SU-DHL-6 (cell line): ENCODE results near the gene TANC1.
"Not testable (repeated sequence)": the region's sequence is repeated elsewhere in the genome, so short reads cannot be mapped to it uniquely, and the experiment has no call there.

ENCODE experiments used
- H2AFZ ChIP-seq: fragments of 200-600 bp; sonication (generic); 2 replicates; pipeline ENCODE4 v1.6.1; 2014; ENCODE audit warnings: low read depth, mild to moderate bottlenecking, moderate library complexity, mixed read lengths, antibody characterized with exemption, low read length; ENCODE audit not compliant: severe bottlenecking
- H3F3A ChIP-seq: fragments of 200-600 bp; shearing (Covaris generic); 2 replicates; pipeline ENCODE4 v1.6.0; 2016; ENCODE audit warnings: antibody characterized with exemption, mild to moderate bottlenecking; ENCODE audit not compliant: insufficient read depth
- H3K27ac ChIP-seq: fragments of 200-600 bp; sonication (generic); 2 replicates; pipeline ENCODE4 v1.5.1; 2016; ENCODE audit warnings: low read depth, mild to moderate bottlenecking, low read length, moderate library complexity, mixed read lengths
- H3K27me3 ChIP-seq: fragments of 200-600 bp; sonication (generic), shearing (Covaris generic); 2 replicates; pipeline ENCODE4 v1.6.0; 2014; ENCODE audit warnings: mild to moderate bottlenecking, low read length
- H3K36me3 ChIP-seq: fragments of 200-600 bp; sonication (generic); 2 replicates; pipeline ENCODE4 v1.6.1; 2014; ENCODE audit warnings: mild to moderate bottlenecking, low read length, mixed read lengths
- H3K4me2 ChIP-seq: fragments of 300-600, 200-600 bp; shearing (Covaris generic), sonication (generic); 2 replicates; pipeline ENCODE4 v1.6.0; 2014; ENCODE audit warnings: low read length, low read depth, mild to moderate bottlenecking; ENCODE audit not compliant: poor library complexity, severe bottlenecking
- H3K4me3 ChIP-seq: fragments of 200-600 bp; sonication (generic); 2 replicates; pipeline ENCODE4 v1.5.1; 2014; ENCODE audit warnings: antibody characterized with exemption, low read length, mild to moderate bottlenecking, mixed read lengths; ENCODE audit not compliant: insufficient read depth, poor library complexity, severe bottlenecking
- H3K79me2 ChIP-seq: fragments of 200-600 bp; sonication (generic); 2 replicates; pipeline ENCODE4 v1.6.1; 2014; ENCODE audit warnings: mild to moderate bottlenecking, low read length, moderate library complexity; ENCODE audit not compliant: insufficient read depth
- H3K9ac ChIP-seq: fragments of 200-600 bp; sonication (generic); 2 replicates; pipeline ENCODE4 v1.7.0; 2014; ENCODE audit warnings: mild to moderate bottlenecking, low read length
- H3K9me2 ChIP-seq: fragments of 200-600 bp; sonication (generic); replicated peaks from 2 replicates; pipeline ENCODE4 v1.6.1; 2014; ENCODE audit warnings: low read length; ENCODE audit not compliant: insufficient read depth
- H3K9me3 ChIP-seq: fragments of 200-600 bp; sonication (generic); 2 replicates; pipeline ENCODE4 v1.6.1; 2014; ENCODE audit warnings: low read length, mixed read lengths; ENCODE audit not compliant: insufficient read depth
- H4K20me1 ChIP-seq: fragments of 200-600 bp; sonication (generic); 2 replicates; pipeline ENCODE4 v1.6.1; 2014; ENCODE audit warnings: low read depth, mild to moderate bottlenecking, antibody characterized with exemption, low read length, moderate library complexity, mixed read lengths
- CTCF ChIP-seq: fragments of 200-600 bp; sonication (generic); IDR thresholded peaks from one replicate; pipeline ENCODE4 v1.5.1; 2017; ENCODE audit warnings: antibody characterized with exemption, mild to moderate bottlenecking, low read length, moderate library complexity; ENCODE audit not compliant: insufficient read depth, poor library complexity, severe bottlenecking
- EZH2phosphoT487 ChIP-seq: fragments of 200-600 bp; sonication (generic), shearing (Covaris generic); conservative IDR thresholded peaks from 2 replicates; pipeline ENCODE4 v1.6.1; 2018; ENCODE audit warnings: mild to moderate bottlenecking, antibody characterized with exemption, low read length, moderate library complexity, mixed read lengths

Gene TANC1

DNA sequence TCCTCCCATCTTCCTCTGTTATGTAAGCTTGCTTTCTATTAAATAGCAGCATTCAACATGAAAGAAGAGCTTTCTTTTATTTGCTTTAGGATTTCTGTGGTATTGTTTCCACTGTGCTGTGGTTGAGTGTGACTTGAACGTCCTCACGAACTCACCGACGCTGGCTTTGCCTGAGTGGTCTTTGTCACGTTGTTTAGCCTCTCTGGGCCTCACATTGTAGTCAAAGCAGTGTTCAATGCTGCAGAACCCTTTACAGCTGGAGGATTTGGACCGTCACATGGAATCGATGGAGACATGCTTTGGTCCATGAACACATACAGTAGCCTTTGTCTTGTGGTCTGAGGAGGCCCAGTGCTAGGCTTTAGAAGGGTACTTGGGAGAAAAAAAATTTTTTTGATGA lies 66.3 kb downstream of the TANC1 start:
- no peaks in the 10 kb centered on the region for H3K9me3 ChIP-seq
- no peak for TF ChIP-seq CTCF
- no peak for TF ChIP-seq EZH2phosphoT487

GRCh38 chr2:159035790-159036411 lies 67.5 kb downstream of the TANC1 start:
- no peak overlapping the region for H3K9ac ChIP-seq
- no peaks in the 10 kb centered on the region for H3K9me2 ChIP-seq
- no peak overlapping the region for H2AFZ ChIP-seq
- H3K4me3 ChIP-seq = no peak overlapping the region
- H3K27me3 ChIP-seq = no peaks in the 10 kb centered on the region
- no peaks in the 10 kb centered on the region for H4K20me1 ChIP-seq
- H3K4me2 ChIP-seq = no peak overlapping the region
- H3K36me3 ChIP-seq = no peaks in the 10 kb centered on the region
- no peaks in the 10 kb centered on the region for H3K9me3 ChIP-seq
- no peak for TF ChIP-seq CTCF
- TF ChIP-seq EZH2phosphoT487 = no peak
- H3K27ac ChIP-seq = no peak overlapping the region
- no peaks in the 10 kb centered on the region for H3F3A ChIP-seq
- H3K79me2 ChIP-seq = no peaks in the 10 kb centered on the region

More for the DNA sequence above, 66.3 kb downstream of the TANC1 start:
- Histone ChIP-seq H3K9me2 (no peaks in the 10 kb centered on the region), H3K27me3 (no peaks in the 10 kb centered on the region), H3K27ac (no peak overlapping the region), H3K4me3 (no peak overlapping the region), H4K20me1 (no peaks in the 10 kb centered on the region), H3K4me2 (no peak overlapping the region), H3K79me2 (no peaks in the 10 kb centered on the region), H3K9ac (no peak overlapping the region), H3F3A (no peaks in the 10 kb centered on the region), H3K36me3 (no peaks in the 10 kb centered on the region), H2AFZ (no peak overlapping the region)

- not testable (repeated sequence) for H3K36me3 ChIP-seq, H3K9me3 ChIP-seq, H4K20me1 ChIP-seq, H3K9ac ChIP-seq, H2AFZ ChIP-seq, H3K4me3 ChIP-seq, H3K4me2 ChIP-seq, H3K79me2 ChIP-seq, H3K27me3 ChIP-seq, H3K9me2 ChIP-seq, H3K27ac ChIP-seq, H3F3A ChIP-seq
Measured at GRCh38 chr2:159036461-159036860, 68.0 kb downstream of the TANC1 start.

GRCh38 chr2:159041328-159041727 lies 72.9 kb downstream of the TANC1 start:
- H3K4me2 ChIP-seq, H3K27ac ChIP-seq, H3K9me2 ChIP-seq, H2AFZ ChIP-seq, H3K27me3 ChIP-seq, H3K4me3 ChIP-seq, H3F3A ChIP-seq, H3K36me3 ChIP-seq, H3K79me2 ChIP-seq, H3K9me3 ChIP-seq, H4K20me1 ChIP-seq, H3K9ac ChIP-seq: not testable (repeated sequence)
